MG63 (cell line): ENCODE results near the gene OR9Q1. TPM values are rescaled to one million over a fixed set of nuclear protein-coding genes. Genes with fewer than 3 reads are reported as not detected.
"Not testable (repeated sequence)": the region's sequence is repeated elsewhere in the genome, so short reads cannot be mapped to it uniquely, and the experiment has no call there.

Experiments used
- DNase-seq: peaks from one replicate; pipeline ENCODE4 v3.0.0-alpha.2; 2020
- H3K27me3 ChIP-seq: fragments of 250-450 bp; sonication (Bioruptor Pico); 2 replicates; pipeline ENCODE4 v1.5.1; 2020; ENCODE audit warnings: mild to moderate bottlenecking, moderate library complexity
- H3K36me3 ChIP-seq: fragments of 250-450 bp; sonication (Bioruptor Pico); 2 replicates; pipeline ENCODE4 v1.5.1; 2020; ENCODE audit warnings: mild to moderate bottlenecking, moderate library complexity
- H3K4me3 ChIP-seq: fragments of 250-450 bp; sonication (Bioruptor Pico); 2 replicates; pipeline ENCODE4 v1.5.1; 2020; ENCODE audit warnings: mild to moderate bottlenecking, moderate library complexity
- H3K9me3 ChIP-seq: fragments of 250-450 bp; sonication (Bioruptor Pico); 2 replicates; pipeline ENCODE4 v1.5.1; 2020; ENCODE audit warnings: mild to moderate bottlenecking, moderate library complexity
- total RNA-seq: library from RNA; depleted of rRNA; stranded (reverse); fragments of >200 nt; shearing (Covaris generic); gene quantifications from 2 replicates; pipeline ENCODE4 v1.2.3, GENCODE V29; 2014; ENCODE audit warnings: low replicate concordance; rRNA removed

Gene OR9Q1
- total RNA-seq, 1 experiment from 2014 or later, result not detected

DNA sequence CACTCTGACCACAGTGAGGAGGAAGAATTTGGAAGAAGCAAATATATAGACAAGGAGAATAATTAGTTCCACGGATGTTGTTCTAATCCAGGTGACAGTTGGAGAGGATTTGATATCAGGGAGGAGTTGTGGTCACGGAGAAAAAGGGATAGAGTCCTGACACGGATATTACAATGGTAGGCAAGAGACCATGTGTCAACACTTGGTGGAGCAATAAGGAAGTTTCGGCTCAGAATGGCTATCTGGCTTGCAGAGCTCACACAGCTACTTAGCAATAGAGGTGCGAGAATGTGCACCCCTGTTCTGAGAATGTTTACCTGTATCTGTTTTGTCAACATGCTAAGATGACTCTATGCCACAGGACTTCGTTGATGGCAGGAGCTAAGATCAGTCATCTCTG lies 154.8 kb downstream of the OR9Q1 start:
- H3K27me3 ChIP-seq, result no peaks in the 10 kb centered on the region
- H3K36me3 ChIP-seq, result no peaks in the 10 kb centered on the region
- H3K4me3 ChIP-seq, result no peak overlapping the region
- no peaks in the 10 kb centered on the region for H3K9me3 ChIP-seq
- no peak for DNase-seq

DNA sequence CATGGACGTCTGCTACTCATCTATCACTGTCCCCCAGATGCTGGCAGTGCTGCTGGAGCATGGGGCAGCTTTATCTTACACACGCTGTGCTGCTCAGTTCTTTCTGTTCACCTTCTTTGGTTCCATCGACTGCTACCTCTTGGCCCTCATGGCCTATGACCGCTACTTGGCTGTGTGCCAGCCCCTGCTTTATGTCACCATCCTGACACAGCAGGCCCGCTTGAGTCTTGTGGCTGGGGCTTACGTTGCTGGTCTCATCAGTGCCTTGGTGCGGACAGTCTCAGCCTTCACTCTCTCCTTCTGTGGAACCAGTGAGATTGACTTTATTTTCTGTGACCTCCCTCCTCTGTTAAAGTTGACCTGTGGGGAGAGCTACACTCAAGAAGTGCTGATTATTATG lies 156.0 kb downstream of the OR9Q1 start:
- DNase-seq, result no peak
- no peak overlapping the region for H3K4me3 ChIP-seq
- no peaks in the 10 kb centered on the region for H3K36me3 ChIP-seq
- no peaks in the 10 kb centered on the region for H3K27me3 ChIP-seq
- no peaks in the 10 kb centered on the region for H3K9me3 ChIP-seq

DNA sequence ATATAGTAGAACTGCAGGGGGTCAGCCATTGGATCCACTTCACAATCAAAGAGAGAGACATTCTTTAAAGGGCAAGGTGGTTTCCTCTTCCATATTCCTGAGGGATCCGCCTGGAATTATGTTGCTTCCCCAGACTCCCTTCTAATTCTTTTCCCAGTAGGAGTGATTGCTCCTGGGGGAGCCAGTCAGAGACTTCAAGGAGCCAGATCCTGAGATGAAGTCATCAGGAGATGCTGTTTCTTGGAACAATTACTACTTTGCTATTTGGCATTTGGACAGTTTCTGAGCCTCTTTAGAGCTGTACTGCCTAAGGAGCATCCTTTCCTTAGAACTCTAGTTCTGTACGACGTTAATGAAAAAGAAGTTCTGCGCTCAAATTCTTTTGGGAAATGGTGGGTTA lies 163.3 kb downstream of the OR9Q1 start:
- DNase-seq, result no peak
- H3K4me3 ChIP-seq, result no peak overlapping the region
- no peaks in the 10 kb centered on the region for H3K27me3 ChIP-seq
- no peaks in the 10 kb centered on the region for H3K9me3 ChIP-seq
- no peaks in the 10 kb centered on the region for H3K36me3 ChIP-seq

DNA sequence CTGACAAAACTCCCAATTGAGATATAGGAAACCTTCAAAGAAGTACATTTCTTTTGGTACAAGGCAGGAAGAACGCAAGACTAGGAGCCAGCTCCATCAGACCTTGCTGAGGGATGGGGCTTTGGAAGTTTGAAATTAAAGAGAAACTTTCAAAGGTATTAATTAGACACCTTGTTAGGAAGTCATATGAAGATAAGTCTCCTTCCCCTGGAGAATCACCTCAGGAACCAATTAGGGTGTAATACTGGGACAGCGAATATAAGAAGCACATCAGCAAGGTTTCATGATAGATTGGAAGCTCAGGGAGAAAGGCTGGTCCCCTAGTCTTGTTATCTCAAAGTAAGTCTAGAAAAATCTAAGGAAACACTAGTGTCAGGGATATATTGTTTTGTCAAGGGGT lies 165.1 kb downstream of the OR9Q1 start, which contains the start of gene OR9Q2:
Gene OR9Q2 (plus strand): TSS at position 301 of the 400 bp plus-strand sequence. CDS start 1,421 bp downstream, outside the sequence.
- Histone ChIP-seq H3K4me3 (no peak within 1 kb of the TSS), H3K36me3 (no peaks in the 10 kb centered on the region), H3K9me3 (no peaks in the 10 kb centered on the region), H3K27me3 (no peaks in the 10 kb centered on the region)
- DNase-seq, result no peak

DNA sequence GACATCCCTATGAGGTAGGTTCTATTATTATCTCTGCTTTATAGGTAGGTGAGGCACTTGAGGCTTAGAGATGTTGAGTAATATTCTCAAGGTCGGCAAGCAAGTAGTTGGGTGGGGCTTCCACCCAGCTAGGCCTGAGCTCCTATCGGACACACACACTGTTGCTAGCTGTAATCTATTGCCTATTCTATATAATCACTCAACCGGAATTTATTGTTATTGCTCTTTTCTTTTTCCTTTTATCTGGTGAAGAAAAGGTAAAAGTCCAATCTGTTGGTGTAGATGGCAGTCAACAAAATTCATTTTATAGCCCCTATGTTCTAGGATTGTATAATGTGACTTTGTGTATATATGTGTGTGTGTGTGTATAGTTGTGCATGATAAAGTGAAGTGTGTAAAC lies 168.5 kb downstream of the OR9Q1 start:
- Histone ChIP-seq H3K36me3 (no peaks in the 10 kb centered on the region), H3K4me3 (no peak overlapping the region), H3K9me3 (no peaks in the 10 kb centered on the region; the same call in 1 of the 2 replicates), H3K27me3 (no peaks in the 10 kb centered on the region)
- no peak for DNase-seq

DNA sequence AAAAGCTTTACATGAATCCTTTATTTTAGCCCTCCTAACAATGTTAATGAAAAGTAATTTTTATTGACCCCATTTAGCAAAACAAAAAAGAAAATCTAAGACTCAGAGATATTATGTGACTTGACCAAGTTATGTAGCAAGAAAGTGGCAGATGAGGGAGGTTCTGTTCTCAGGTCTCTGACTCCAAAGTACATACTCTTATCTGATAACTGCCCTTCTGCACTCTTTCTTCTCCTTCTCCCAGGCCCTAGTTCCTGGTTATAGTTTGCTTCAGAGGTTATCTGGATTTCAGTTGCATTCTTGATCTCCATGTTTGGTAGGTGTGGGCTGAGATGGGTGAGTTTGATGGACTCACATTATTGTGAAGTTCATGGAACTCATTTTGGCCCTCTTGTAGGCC lies 169.7 kb downstream of the OR9Q1 start:
- Histone ChIP-seq H3K9me3 (peaks cover 3% of the 10 kb centered on the region), H3K36me3 (no peaks in the 10 kb centered on the region), H3K4me3 (no peak overlapping the region), H3K27me3 (no peaks in the 10 kb centered on the region)
- DNase-seq, result no peak

DNA sequence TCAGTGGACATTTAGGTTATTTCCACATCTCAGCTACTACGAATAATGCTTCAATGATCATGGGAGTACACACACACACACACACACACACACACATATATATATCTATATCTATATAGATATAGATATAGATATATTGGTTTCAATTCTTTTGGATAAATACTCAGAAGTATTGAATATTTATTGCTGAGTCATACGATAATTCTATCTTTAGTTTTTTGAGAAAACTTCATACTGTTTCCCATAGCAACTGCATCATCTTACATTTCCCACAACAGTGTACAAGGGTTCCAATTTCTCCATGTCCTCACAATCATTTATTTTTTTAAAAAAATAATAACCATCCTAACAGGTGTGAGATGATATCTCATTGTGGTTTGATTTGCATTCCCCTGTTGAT lies 172.3 kb downstream of the OR9Q1 start:
- H3K27me3 ChIP-seq, result no peaks in the 10 kb centered on the region
- H3K4me3 ChIP-seq, result no peak overlapping the region
- H3K9me3 ChIP-seq, result peaks cover 3% of the 10 kb centered on the region
- H3K36me3 ChIP-seq, result no peaks in the 10 kb centered on the region
- DNase-seq, result no peak

DNA sequence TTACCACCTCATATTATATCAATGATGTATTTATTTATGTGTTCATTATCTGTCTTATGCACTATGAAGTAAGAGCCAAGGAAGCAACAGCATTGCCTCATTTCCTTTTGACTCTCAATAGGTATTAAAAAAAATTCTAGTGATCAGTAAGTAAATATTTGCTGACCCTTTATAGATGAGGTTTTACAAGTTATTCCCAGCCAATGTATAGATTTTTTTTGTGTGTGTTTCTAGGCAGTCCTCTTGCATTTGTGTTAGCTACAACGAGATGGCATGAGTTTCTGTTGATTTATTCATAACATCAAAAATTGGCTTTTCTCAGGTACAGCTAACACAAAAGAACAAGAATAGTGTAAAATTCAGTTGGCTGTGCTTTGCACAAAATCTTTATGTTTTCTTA lies 175.6 kb downstream of the OR9Q1 start:
- DNase-seq, result no peak
- H3K36me3 ChIP-seq, result no peaks in the 10 kb centered on the region
- no peaks in the 10 kb centered on the region for H3K27me3 ChIP-seq
- peaks cover 3% of the 10 kb centered on the region for H3K9me3 ChIP-seq
- no peak overlapping the region for H3K4me3 ChIP-seq

DNA sequence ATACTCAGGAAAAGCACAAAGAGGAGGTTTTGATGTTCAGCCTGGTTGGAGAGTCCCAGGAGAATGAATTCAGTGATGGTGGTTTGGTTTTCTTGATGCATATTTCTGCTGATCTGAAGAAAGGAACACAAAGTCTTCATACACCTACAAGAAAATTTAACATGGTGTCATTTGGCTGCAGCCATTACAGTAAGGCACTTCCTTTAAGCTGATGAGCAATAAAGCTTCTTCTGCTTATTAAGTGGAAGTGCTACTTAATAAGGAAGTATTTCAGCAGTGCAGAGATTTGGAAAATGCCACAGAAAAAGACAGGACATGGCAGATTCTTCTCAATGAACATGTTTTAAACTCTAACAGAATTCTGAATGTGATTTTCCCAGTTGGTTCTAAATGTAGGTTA lies 180.4 kb downstream of the OR9Q1 start, which contains the start of gene OR1S2:
Gene OR1S2 (minus strand): TSS at position 101 of the 400 bp plus-strand sequence. CDS start 0 bp downstream, at position 101.
- H3K27me3 ChIP-seq, result no peaks in the 10 kb centered on the region
- no peak within 1 kb of the TSS for H3K4me3 ChIP-seq
- no peaks in the 10 kb centered on the region for H3K36me3 ChIP-seq
- no peaks in the 10 kb centered on the region; the same call in 1 of the 2 replicates for H3K9me3 ChIP-seq
- no peak for DNase-seq

DNA sequence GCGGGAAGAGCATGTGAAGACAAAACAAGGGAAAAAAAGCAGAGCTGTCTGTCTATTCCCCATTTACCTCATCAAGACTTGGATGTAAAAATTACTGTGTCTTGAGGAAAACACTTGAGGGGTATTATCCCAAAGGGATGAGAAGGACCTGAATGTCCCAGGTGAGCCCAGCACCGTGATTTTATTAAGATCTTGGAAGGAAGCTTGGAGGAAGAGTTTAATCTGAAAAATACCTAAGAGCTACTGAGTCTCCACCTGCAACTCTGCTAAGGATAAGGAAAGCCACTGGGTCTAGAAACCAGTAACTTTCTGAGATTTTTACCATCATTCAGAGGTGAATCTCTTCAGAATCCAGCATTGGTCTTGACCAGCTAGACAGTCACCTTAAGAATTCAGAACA lies 188.7 kb downstream of the OR9Q1 start, which contains the start of gene OR1S1:
Gene OR1S1 (plus strand): TSS at position 301 of the 400 bp plus-strand sequence.
- not testable (repeated sequence) for H3K9me3 ChIP-seq, H3K27me3 ChIP-seq, H3K4me3 ChIP-seq, H3K36me3 ChIP-seq, DNase-seq

DNA sequence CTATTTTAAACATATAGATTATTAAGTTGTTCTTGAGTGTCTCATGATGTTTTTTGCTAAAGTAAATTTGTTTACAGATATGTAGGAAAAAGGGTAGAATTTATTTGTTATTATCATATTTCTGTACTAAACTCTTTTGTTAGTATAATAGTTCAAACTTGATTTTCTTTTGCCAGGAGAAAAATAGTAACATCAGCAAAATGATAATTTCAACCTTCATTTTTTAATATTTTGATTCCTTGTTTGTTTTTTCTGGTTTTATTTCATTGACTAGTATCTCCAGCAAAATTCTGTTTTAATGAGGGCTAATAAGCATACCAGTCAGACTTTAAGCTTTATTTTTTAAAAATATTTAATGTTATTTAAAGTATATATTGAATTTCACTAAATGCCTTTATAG lies 192.8 kb downstream of the OR9Q1 start:
- Histone ChIP-seq H3K27me3 (no peaks in the 10 kb centered on the region), H3K9me3 (no peaks in the 10 kb centered on the region), H3K36me3 (no peaks in the 10 kb centered on the region), H3K4me3 (no peak overlapping the region)
- no peak for DNase-seq

DNA sequence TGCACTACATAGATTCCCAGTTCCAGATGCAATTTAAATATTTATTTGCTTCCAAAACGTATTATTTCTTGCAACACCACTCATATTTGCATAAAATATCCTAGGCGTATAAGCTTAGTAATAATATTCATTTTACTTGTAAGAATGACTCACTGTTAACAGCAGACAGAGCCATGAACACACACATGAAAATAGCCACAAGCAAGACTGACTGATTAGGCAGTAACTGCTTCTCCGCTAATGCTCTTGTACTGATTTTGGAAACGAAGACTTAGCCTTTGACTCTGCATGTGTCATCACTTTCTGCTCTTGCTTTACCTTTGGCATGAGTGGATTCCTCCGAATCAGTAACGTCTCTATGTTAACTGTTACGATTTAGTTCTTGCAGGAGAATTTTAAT lies 199.0 kb downstream of the OR9Q1 start:
- H3K9me3 ChIP-seq, result no peaks in the 10 kb centered on the region
- no peaks in the 10 kb centered on the region for H3K36me3 ChIP-seq
- DNase-seq, result no peak
- no peak overlapping the region for H3K4me3 ChIP-seq
- H3K27me3 ChIP-seq, result no peaks in the 10 kb centered on the region

DNA sequence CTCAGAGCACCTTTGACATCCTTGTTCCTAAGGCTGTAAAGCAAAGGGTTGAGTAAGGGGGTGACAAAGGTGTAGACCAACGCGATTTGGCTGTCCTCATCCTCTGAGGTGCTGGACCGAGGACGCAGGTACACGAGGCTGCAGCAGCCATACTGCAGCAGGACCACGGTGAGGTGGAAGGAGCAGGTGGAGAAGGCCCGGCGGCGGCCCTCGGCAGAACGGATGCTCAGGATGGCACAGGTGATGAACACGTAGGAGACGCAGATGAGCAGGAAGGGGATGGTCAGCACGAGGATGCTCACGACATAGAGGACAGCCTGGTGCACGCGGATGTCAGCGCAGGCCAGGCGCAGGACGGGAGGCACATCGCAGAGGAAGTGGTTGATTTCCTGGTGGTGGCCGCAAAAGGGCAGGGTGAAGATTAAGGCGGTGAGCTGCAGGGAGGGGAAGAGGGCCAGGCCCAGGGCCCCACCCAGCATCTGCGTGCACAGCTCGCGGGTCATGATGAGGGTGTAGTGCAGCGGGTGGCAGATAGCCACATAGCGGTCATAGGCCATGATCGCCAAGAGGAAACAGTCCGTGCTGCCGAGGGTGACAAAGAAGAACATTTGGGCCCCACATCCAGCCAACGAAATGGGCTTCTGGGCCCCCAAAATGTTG lies 204.4 kb downstream of the OR9Q1 start:
- no peak overlapping the region for H3K4me3 ChIP-seq
- no peak for DNase-seq
- H3K36me3 ChIP-seq, result no peaks in the 10 kb centered on the region
- H3K9me3 ChIP-seq, result no peaks in the 10 kb centered on the region
- no peaks in the 10 kb centered on the region for H3K27me3 ChIP-seq

Other genes starting within 250 kb of the OR9Q1 start
- gene OR6Q1, start 7.1 kb downstream of the OR9Q1 start, total RNA-seq, result not detected in 2 replicates
- gene OR9I1, start 101.6 kb downstream of the OR9Q1 start, total RNA-seq, result not detected in 2 replicates
- gene OR9Q2, start 165.2 kb downstream of the OR9Q1 start, total RNA-seq, result not detected in 2 replicates
- not detected in 2 replicates for gene OR1S2, start 180.3 kb downstream of the OR9Q1 start, total RNA-seq
- not detected in 2 replicates for gene OR1S1, start 188.8 kb downstream of the OR9Q1 start, total RNA-seq
- not detected in 2 replicates for gene OR10Q1, start 205.0 kb downstream of the OR9Q1 start, total RNA-seq
- gene OR10W1, start 244.4 kb downstream of the OR9Q1 start, total RNA-seq, result not detected in 2 replicates